ENCODE results near the gene TSPAN14. TPM values are rescaled to one million over a fixed set of nuclear protein-coding genes. Genes with fewer than 3 reads are reported as not detected.

Gene TSPAN14
- total RNA-seq, 2 donors from 2014 or later: 121 to 123 TPM

DNA sequence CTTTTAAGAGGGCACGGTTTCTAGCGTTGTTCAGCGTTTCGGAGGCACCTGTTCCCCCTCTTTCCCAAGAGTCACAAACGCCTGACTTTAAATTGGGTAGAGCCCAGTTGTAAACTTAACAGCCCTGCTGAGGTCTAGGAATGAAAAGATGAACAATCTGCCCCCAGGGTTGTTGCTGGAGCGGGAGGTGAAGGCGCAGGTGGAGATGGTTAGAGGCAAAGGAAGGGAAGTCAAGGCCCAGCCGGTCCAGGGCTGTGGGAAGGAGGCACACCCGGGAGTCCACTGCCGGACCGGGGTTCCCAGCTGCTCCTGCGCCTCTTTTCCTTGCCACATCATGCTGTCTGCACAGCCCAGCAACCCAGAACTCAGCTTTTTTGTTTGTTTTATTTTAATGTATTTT is 45.0 kb upstream of the TSPAN14 start:
- H3K4me3 ChIP-seq (ENCODE audit: low read length): peak overlapping the region; percentile 94
- Mint-ChIP-seq H3K9me3 (no peaks in the 10 kb centered on the region), H3K27ac (no peak overlapping the region), H3K36me3 (ENCODE audit: low read depth) (no peaks in the 10 kb centered on the region), H3K4me1 (peaks cover 49% of the 10 kb centered on the region), H3K27me3 (ENCODE audit: insufficient read depth) (peaks cover 4% of the 10 kb centered on the region), H3K4me3 (peak overlapping the region; percentile 79)
- H3K9me3 ChIP-seq (ENCODE audit: control insufficient read depth, low read length): no peaks in the 10 kb centered on the region
- peak overlapping the region; percentile 64 for H3K9ac ChIP-seq (ENCODE audit: extremely low read depth, low read length, poor library complexity, severe bottlenecking)
- H3K27me3 ChIP-seq (ENCODE audit: control insufficient read depth, insufficient read depth, low read length, poor library complexity, severe bottlenecking): no peaks in the 10 kb centered on the region
- H3K36me3 ChIP-seq (ENCODE audit: control insufficient read depth, insufficient read depth, low read length): peaks cover 7% of the 10 kb centered on the region
- DNase-seq: no peak
- no peak overlapping the region for H3K27ac ChIP-seq (ENCODE audit: low read depth, low read length)
- WGBS, 2 experiments (ENCODE audit: insufficient coverage in 1 of 2, insufficient read length in 1 of 2): 4 to 30% methylated on average over 3 to 12 of the region's 12 CpGs
- H3K4me1 ChIP-seq (ENCODE audit: control insufficient read depth, insufficient read depth, low read length): peaks cover 15% of the 10 kb centered on the region
- TF ChIP-seq, protein P1, sequence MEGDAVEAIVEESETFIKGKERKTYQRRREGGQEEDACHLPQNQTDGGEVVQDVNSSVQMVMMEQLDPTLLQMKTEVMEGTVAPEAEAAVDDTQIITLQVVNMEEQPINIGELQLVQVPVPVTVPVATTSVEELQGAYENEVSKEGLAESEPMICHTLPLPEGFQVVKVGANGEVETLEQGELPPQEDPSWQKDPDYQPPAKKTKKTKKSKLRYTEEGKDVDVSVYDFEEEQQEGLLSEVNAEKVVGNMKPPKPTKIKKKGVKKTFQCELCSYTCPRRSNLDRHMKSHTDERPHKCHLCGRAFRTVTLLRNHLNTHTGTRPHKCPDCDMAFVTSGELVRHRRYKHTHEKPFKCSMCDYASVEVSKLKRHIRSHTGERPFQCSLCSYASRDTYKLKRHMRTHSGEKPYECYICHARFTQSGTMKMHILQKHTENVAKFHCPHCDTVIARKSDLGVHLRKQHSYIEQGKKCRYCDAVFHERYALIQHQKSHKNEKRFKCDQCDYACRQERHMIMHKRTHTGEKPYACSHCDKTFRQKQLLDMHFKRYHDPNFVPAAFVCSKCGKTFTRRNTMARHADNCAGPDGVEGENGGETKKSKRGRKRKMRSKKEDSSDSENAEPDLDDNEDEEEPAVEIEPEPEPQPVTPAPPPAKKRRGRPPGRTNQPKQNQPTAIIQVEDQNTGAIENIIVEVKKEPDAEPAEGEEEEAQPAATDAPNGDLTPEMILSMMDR (conservative IDR thresholded peaks at IDR 0.05): no peak

DNA sequence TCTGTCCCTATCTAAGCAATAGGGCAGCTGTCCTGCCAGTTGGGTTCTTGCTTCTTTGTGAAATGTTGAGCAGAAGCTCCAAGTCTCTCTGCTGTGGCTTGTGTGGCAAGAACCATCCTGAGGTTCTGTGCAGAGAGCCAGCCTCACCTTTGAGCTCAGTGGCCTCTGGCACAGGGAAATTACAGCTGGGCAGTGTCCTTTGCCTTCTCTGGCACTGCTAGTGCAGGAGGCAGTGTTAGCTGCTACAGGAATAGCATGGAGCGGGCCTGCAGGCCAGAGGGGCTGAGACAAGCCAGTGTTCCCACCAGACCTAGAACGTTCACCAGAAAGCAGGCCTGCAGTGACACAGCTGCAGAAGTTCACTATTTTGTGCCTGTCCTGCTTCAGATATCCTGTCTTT is 44.0 kb upstream of the TSPAN14 start:
- Mint-ChIP-seq H3K27ac (no peak overlapping the region), H3K27me3 (ENCODE audit: insufficient read depth) (peaks cover 4% of the 10 kb centered on the region), H3K9me3 (no peaks in the 10 kb centered on the region), H3K36me3 (ENCODE audit: low read depth) (no peaks in the 10 kb centered on the region), H3K4me1 (peaks cover 59% of the 10 kb centered on the region), H3K4me3 (peak overlapping the region; percentile 79)
- Histone ChIP-seq H3K4me1 (ENCODE audit: control insufficient read depth, insufficient read depth, low read length) (peaks cover 21% of the 10 kb centered on the region), H3K9me3 (ENCODE audit: control insufficient read depth, low read length) (no peaks in the 10 kb centered on the region), H3K9ac (ENCODE audit: extremely low read depth, low read length, poor library complexity, severe bottlenecking) (no peak overlapping the region), H3K4me3 (ENCODE audit: low read length) (peak overlapping the region; percentile 94), H3K27ac (ENCODE audit: low read depth, low read length) (no peak overlapping the region), H3K27me3 (ENCODE audit: control insufficient read depth, insufficient read depth, low read length, poor library complexity, severe bottlenecking) (no peaks in the 10 kb centered on the region), H3K36me3 (ENCODE audit: control insufficient read depth, insufficient read depth, low read length) (peaks cover 7% of the 10 kb centered on the region)
- WGBS, 2 experiments (ENCODE audit: insufficient coverage in 1 of 2, insufficient read length in 1 of 2): 89 to 96% methylated on average over 2 of the region's 2 CpGs
- DNase-seq: no peak
- TF ChIP-seq, protein P1 (conservative IDR thresholded peaks at IDR 0.05): no peak

DNA sequence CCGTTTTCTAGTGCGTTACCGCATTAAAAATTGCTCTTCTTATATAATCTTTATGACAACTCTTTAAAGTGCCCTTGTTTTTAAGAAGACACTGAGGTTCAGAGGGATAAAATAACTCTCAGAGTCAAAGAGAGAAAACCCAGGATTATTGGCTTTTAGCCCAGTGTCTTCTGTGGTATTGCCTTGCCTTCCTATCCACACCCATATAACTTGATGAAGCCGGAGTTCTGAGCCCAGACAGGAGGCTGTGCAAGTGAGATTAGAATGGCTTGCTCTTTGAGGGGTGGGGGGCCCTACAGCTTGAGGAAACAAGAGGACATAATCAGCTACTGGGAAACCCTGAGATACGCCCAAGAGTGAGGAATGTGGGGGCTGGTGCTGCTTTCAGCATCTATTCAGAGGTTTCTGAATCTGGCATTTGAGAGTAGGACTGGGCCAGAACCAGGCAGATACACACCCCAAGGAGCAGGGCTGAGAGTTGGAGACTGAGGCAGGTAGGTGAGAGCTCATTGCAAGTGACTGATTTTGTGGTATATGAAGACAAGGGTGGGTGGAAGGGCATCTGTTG is 43.4 kb upstream of the TSPAN14 start:
- Mint-ChIP-seq H3K36me3 (ENCODE audit: low read depth) (no peaks in the 10 kb centered on the region), H3K27me3 (ENCODE audit: insufficient read depth) (peaks cover 4% of the 10 kb centered on the region), H3K27ac (no peak overlapping the region), H3K4me3 (no peak overlapping the region), H3K4me1 (peaks cover 62% of the 10 kb centered on the region), H3K9me3 (no peaks in the 10 kb centered on the region)
- Histone ChIP-seq H3K4me3 (ENCODE audit: low read length) (peak overlapping the region; percentile 94), H3K9me3 (ENCODE audit: control insufficient read depth, low read length) (no peaks in the 10 kb centered on the region), H3K4me1 (ENCODE audit: control insufficient read depth, insufficient read depth, low read length) (peaks cover 21% of the 10 kb centered on the region), H3K36me3 (ENCODE audit: control insufficient read depth, insufficient read depth, low read length) (peaks cover 7% of the 10 kb centered on the region), H3K27ac (ENCODE audit: low read depth, low read length) (no peak overlapping the region), H3K27me3 (ENCODE audit: control insufficient read depth, insufficient read depth, low read length, poor library complexity, severe bottlenecking) (no peaks in the 10 kb centered on the region), H3K9ac (ENCODE audit: extremely low read depth, low read length, poor library complexity, severe bottlenecking) (no peak overlapping the region)
- WGBS, 2 experiments (ENCODE audit: insufficient coverage in 1 of 2, insufficient read length in 1 of 2): 94 to 100% methylated on average over 4 to 5 of the region's 5 CpGs
- TF ChIP-seq, protein P1 (conservative IDR thresholded peaks at IDR 0.05): no peak
- no peak for DNase-seq
